Endothelial cell (in vitro differentiated cells): ENCODE measurements around the gene FNIP2. TPM values are rescaled to one million over a fixed set of nuclear protein-coding genes. Genes with fewer than 3 reads are reported as not detected.

ENCODE experiments used
- DNase-seq: peaks from one replicate; pipeline ENCODE4 v3.0.0; 2021; ENCODE audit warnings: low spot score
- H3K27ac Mint-ChIP-seq: one replicate; pipeline ENCODE4 v1.8.0; 2021; ENCODE audit warnings: mixed read lengths, inconsistent platforms; ENCODE audit not compliant: unreplicated experiment
- H3K27me3 Mint-ChIP-seq: one replicate; pipeline ENCODE4 v1.8.0; 2021; ENCODE audit warnings: mild to moderate bottlenecking, moderate library complexity, mixed read lengths, inconsistent platforms; ENCODE audit not compliant: unreplicated experiment
- H3K36me3 Mint-ChIP-seq: one replicate; pipeline ENCODE4 v1.8.0; 2021; ENCODE audit warnings: mild to moderate bottlenecking, low read depth, mixed read lengths, inconsistent platforms; ENCODE audit not compliant: unreplicated experiment
- H3K4me1 Mint-ChIP-seq: one replicate; pipeline ENCODE4 v1.8.0; 2021; ENCODE audit warnings: mild to moderate bottlenecking, mixed read lengths, inconsistent platforms; ENCODE audit not compliant: unreplicated experiment
- H3K4me3 Mint-ChIP-seq: one replicate; pipeline ENCODE4 v1.8.0; 2021; ENCODE audit warnings: mild to moderate bottlenecking, mixed read lengths, inconsistent platforms; ENCODE audit not compliant: unreplicated experiment
- H3K9me3 Mint-ChIP-seq: one replicate; pipeline ENCODE4 v1.8.0; 2021; ENCODE audit warnings: mixed read lengths, inconsistent platforms; ENCODE audit not compliant: unreplicated experiment
- total RNA-seq: library from RNA; stranded (reverse); fragmentation: NEBNext Ultra II Directional; extraction: Animal tissue kit (Norgen Biotek cat#: 25700); gene quantifications from one replicate; pipeline ENCODE4 v1.2.1, GENCODE V29; 2021; ENCODE audit not compliant: unreplicated experiment
- TF ChIP-seq, protein P1 (sequence below): fragments of 200-600 bp; sonication (generic); IDR thresholded peaks from one replicate; pipeline ENCODE4 v1.5.0; 2021; ENCODE audit warnings: antibody characterized with exemption; ENCODE audit not compliant: unreplicated experiment

FNIP2 gene
- total RNA-seq, 1 donor from 2014 or later, result 34.3 TPM

DNA sequence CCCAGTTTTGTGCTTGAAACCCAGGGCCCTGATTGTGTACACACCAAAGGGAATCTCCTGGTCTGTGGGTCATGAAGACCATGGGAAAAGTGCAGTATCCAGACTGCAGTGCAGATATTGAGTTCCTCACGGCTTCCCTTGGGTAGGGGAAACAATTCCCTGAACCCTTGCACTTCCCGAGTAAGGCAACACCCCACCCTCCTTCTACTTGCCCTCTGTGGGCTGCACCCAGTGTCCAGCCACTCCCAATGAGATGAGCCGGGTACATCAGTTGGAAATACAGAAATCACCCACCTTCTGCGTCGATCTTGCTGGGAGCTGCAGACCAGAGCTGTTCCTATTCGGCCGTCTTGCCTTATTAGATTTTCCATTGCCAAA is 134.2 kb downstream of the FNIP2 start:
- Mint-ChIP-seq H3K4me3 (no peak overlapping the region), H3K27ac (no peak overlapping the region), H3K4me1 (peaks cover 2% of the 10 kb centered on the region), H3K27me3 (peaks cover 5% of the 10 kb centered on the region), H3K9me3 (no peaks in the 10 kb centered on the region), H3K36me3 (peaks cover 11% of the 10 kb centered on the region)
- TF ChIP-seq, protein P1, sequence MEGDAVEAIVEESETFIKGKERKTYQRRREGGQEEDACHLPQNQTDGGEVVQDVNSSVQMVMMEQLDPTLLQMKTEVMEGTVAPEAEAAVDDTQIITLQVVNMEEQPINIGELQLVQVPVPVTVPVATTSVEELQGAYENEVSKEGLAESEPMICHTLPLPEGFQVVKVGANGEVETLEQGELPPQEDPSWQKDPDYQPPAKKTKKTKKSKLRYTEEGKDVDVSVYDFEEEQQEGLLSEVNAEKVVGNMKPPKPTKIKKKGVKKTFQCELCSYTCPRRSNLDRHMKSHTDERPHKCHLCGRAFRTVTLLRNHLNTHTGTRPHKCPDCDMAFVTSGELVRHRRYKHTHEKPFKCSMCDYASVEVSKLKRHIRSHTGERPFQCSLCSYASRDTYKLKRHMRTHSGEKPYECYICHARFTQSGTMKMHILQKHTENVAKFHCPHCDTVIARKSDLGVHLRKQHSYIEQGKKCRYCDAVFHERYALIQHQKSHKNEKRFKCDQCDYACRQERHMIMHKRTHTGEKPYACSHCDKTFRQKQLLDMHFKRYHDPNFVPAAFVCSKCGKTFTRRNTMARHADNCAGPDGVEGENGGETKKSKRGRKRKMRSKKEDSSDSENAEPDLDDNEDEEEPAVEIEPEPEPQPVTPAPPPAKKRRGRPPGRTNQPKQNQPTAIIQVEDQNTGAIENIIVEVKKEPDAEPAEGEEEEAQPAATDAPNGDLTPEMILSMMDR, result no peak
- no peak for DNase-seq

DNA sequence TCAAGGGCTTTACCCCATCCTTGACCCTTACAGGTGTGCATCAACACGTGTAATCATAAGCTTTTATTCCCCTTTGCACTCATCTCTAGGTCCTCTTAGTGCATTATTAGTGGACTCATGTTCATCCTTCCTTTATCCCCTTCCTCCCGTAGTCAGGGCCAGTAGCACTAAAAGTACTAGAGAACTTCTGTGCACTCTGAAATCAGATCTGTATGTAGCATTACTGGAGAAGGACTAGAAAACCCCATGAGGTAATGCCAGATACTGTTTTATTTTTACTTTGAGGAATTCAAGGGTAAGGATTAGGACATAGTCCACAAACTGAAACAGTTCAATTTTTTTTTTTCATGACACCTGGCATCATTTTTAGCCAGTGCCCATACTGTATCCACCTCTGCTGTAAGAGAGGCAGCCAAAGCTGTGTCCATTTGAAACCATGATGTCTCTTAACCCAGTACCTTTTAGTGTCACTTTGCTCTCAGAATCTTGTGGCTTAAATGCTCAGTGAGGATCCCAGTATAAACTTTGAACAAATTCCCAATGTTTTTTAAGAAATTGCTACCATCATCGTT is 134.7 kb downstream of the FNIP2 start:
- Mint-ChIP-seq H3K9me3 (no peaks in the 10 kb centered on the region), H3K27ac (no peak overlapping the region), H3K4me3 (no peak overlapping the region), H3K36me3 (peaks cover 11% of the 10 kb centered on the region), H3K27me3 (peaks cover 5% of the 10 kb centered on the region), H3K4me1 (peaks cover 2% of the 10 kb centered on the region)
- TF ChIP-seq, protein P1, result no peak
- no peak for DNase-seq

DNA sequence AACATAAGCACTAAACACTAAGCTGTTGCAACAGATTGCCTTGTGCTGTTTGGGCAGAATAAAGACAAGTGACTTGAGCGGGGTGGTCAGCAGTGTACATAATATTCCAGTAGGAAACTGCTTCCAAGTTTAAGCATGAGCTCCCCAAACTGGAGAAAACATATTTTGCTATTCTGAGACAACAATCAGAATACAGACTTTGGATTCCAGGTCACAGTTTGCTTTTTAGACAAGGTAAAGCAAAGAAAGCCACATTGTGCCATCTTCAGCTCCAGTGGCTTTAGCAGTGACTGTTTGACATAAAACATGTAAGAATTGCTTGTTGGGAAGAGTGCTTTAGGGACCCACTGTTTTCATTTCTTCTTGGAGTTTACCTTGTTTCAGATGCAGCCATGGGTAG is 136.0 kb downstream of the FNIP2 start:
- no peak overlapping the region for H3K4me3 Mint-ChIP-seq
- H3K36me3 Mint-ChIP-seq, result peaks cover 11% of the 10 kb centered on the region
- peaks cover 3% of the 10 kb centered on the region for H3K27me3 Mint-ChIP-seq
- DNase-seq, result no peak
- H3K9me3 Mint-ChIP-seq, result no peaks in the 10 kb centered on the region
- peaks cover 2% of the 10 kb centered on the region for H3K4me1 Mint-ChIP-seq
- H3K27ac Mint-ChIP-seq, result no peak overlapping the region
- TF ChIP-seq, protein P1, result no peak

DNA sequence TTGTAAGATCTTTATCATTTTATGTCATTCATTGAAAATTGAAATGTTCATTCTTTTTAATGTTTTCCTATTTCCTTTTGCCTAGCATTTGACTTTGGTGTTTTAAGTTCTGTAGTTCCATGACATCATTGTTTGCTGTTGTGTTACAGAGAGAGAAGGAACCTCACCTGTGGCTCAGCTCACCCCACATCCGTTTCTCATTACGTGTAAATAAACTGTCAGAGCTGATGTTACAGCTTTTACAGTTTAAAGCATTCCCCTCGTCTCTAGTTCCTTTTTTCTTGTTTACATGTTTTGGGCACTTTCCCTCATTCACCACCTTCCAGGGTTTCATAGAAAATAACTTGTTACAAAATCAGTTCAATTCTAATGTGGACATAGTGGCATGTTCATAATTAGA is 137.2 kb downstream of the FNIP2 start:
- Mint-ChIP-seq H3K27me3 (peaks cover 3% of the 10 kb centered on the region), H3K4me3 (no peak overlapping the region), H3K9me3 (no peaks in the 10 kb centered on the region), H3K36me3 (peaks cover 11% of the 10 kb centered on the region), H3K27ac (no peak overlapping the region), H3K4me1 (peaks cover 2% of the 10 kb centered on the region)
- TF ChIP-seq, protein P1, result no peak
- DNase-seq, result no peak

DNA sequence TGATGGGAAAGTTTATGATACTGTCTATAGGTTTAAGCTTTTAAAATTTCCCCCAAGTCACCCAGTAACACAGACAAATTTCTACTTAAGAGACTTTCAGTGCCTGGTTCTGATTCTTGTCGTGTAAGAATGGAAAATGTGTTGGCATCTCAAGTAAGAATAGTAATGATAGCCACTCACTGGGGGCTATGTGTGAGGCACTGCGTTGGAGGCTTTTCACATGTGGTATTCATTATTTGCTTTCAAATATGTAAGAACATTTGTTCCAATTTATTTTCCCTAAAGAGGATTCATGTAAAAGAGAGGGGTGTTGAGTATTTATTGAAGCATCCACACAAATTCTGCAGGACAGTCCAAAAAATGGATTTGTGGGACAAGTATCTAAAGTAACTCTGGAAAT is 143.6 kb downstream of the FNIP2 start:
- Mint-ChIP-seq H3K27me3 (no peaks in the 10 kb centered on the region), H3K27ac (no peak overlapping the region), H3K4me1 (peaks cover 5% of the 10 kb centered on the region), H3K9me3 (no peaks in the 10 kb centered on the region), H3K4me3 (no peak overlapping the region), H3K36me3 (no peaks in the 10 kb centered on the region)
- TF ChIP-seq, protein P1, result no peak
- DNase-seq, result no peak
